Activated CD4-positive, alpha-beta T cell treated with anti-CD3 and anti-CD28 coated beads, Interleukin-2, amount 50 U/mL, for 16 hours (primary cell): Measurements from ENCODE around the gene TUBA1B.
"Not testable (repeated sequence)": the region's sequence is repeated elsewhere in the genome, so short reads cannot be mapped to it uniquely, and the experiment has no call there.

Source experiments
- DNase-seq: peaks from one replicate; pipeline ENCODE4 v3.0.0-alpha.2; 2020

Gene TUBA1B

GRCh38 chr12:49131051-49131893 is at the start of gene TUBA1B:
Gene TUBA1B (minus strand): TSS chr12:49131395. CDS start chr12:49131300, 95 bp downstream.
- DNase-seq: peak; percentile 93

- no peak for DNase-seq
Measured at GRCh38 chr12:49174218-49174617, 43.0 kb upstream of the TUBA1B start.

- DNase-seq: no peak
Measured at GRCh38 chr12:49170924-49171323, 39.7 kb upstream of the TUBA1B start.

- no peak for DNase-seq
Measured at GRCh38 chr12:49165114-49165513, 33.9 kb upstream of the TUBA1B start.

- DNase-seq: not testable (repeated sequence)
Measured at GRCh38 chr12:49161901-49162300, 30.7 kb upstream of the TUBA1B start.

- DNase-seq: no peak
Measured at GRCh38 chr12:49161092-49161795, 30.0 kb upstream of the TUBA1B start.

- no peak for DNase-seq
Measured at GRCh38 chr12:49160399-49160798, 29.2 kb upstream of the TUBA1B start.

GRCh38 chr12:49154221-49154620 is 23.0 kb upstream of the TUBA1B start:
- no peak for DNase-seq

- DNase-seq: no peak
Measured at GRCh38 chr12:49147384-49147783, 16.2 kb upstream of the TUBA1B start.

GRCh38 chr12:49146406-49146805 is 15.2 kb upstream of the TUBA1B start:
- no peak for DNase-seq

- no peak for DNase-seq
Measured at GRCh38 chr12:49144384-49144783, 13.2 kb upstream of the TUBA1B start.

GRCh38 chr12:49138999-49139398 is 7.8 kb upstream of the TUBA1B start:
- no peak for DNase-seq

- no peak for DNase-seq
Measured at GRCh38 chr12:49138587-49138986, 7.4 kb upstream of the TUBA1B start.

GRCh38 chr12:49137476-49137875 is 6.3 kb upstream of the TUBA1B start:
- DNase-seq: no peak

GRCh38 chr12:49136997-49137396 is 5.8 kb upstream of the TUBA1B start:
- DNase-seq: not testable (repeated sequence)

GRCh38 chr12:49133590-49133989 is 2.4 kb upstream of the TUBA1B start:
- DNase-seq: no peak

- DNase-seq: no peak
Measured at GRCh38 chr12:49133014-49133413, 1.8 kb upstream of the TUBA1B start.

GRCh38 chr12:49131894-49132461 is 783 bp upstream of the TUBA1B start:
- DNase-seq: no peak

- peak; percentile 95 for DNase-seq
Measured at GRCh38 chr12:49130151-49131050, 794 bp downstream of the TUBA1B start.

GRCh38 chr12:49129332-49130150 is 1.7 kb downstream of the TUBA1B start:
- no peak for DNase-seq

GRCh38 chr12:49127971-49128370 is 3.2 kb downstream of the TUBA1B start:
- DNase-seq: not testable (repeated sequence)
